Activated naive CD8-positive, alpha-beta T cell treated with anti-CD3 and anti-CD28 coated beads for 36 hours (primary cell): Measurements from ENCODE around the gene INSIG2. TPM values are rescaled to one million over a fixed set of nuclear protein-coding genes. Genes with fewer than 3 reads are reported as not detected.

Experiments
- DNase-seq: peaks from one replicate; pipeline ENCODE4 v3.0.0; 2021
- H3K27ac Mint-ChIP-seq: one replicate; pipeline ENCODE4 v1.8.0; 2022; ENCODE audit warnings: mild to moderate bottlenecking, moderate library complexity, mixed read lengths
- H3K27me3 Mint-ChIP-seq: one replicate; pipeline ENCODE4 v1.8.0; 2022; ENCODE audit warnings: mild to moderate bottlenecking, mixed read lengths
- H3K36me3 Mint-ChIP-seq: one replicate; pipeline ENCODE4 v1.8.0; 2021; ENCODE audit warnings: mild to moderate bottlenecking, mixed read lengths
- H3K4me1 Mint-ChIP-seq: one replicate; pipeline ENCODE4 v1.8.0; 2021; ENCODE audit warnings: mixed read lengths
- H3K4me3 Mint-ChIP-seq: one replicate; pipeline ENCODE4 v1.8.0; 2022; ENCODE audit warnings: mild to moderate bottlenecking, moderate library complexity, mixed read lengths
- H3K9me3 Mint-ChIP-seq: one replicate; pipeline ENCODE4 v1.8.0; 2022; ENCODE audit warnings: mixed read lengths
- total RNA-seq, 2 experiments: library from RNA; stranded (reverse); gene quantifications; one replicate each; pipeline ENCODE4 v1.2.3, GENCODE V29; 2021

The INSIG2 gene
- total RNA-seq, 2 experiments from 2014 or later, result 31.8 to 35.3 TPM

DNA sequence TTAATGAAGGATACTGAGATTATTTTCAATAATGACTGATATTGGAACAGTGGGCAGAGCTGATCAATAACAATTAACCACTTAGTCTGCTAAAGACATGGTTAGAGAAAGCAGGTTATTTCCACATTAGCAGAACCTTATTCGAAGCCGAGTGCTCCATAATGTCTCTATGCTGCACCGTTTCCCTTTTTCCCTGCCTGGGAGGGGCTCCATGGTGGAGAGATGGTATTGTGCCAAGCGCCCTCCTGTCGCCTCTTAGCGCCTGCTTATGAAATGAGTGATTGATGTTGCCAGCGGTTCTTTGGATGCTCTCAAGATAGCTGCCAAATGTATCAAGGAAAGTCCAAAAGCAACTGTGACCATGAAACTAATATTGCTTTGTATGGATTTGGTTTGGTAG, 34.6 kb upstream of the INSIG2 start:
- Mint-ChIP-seq H3K36me3 (no peaks in the 10 kb centered on the region), H3K9me3 (no peaks in the 10 kb centered on the region)

DNA sequence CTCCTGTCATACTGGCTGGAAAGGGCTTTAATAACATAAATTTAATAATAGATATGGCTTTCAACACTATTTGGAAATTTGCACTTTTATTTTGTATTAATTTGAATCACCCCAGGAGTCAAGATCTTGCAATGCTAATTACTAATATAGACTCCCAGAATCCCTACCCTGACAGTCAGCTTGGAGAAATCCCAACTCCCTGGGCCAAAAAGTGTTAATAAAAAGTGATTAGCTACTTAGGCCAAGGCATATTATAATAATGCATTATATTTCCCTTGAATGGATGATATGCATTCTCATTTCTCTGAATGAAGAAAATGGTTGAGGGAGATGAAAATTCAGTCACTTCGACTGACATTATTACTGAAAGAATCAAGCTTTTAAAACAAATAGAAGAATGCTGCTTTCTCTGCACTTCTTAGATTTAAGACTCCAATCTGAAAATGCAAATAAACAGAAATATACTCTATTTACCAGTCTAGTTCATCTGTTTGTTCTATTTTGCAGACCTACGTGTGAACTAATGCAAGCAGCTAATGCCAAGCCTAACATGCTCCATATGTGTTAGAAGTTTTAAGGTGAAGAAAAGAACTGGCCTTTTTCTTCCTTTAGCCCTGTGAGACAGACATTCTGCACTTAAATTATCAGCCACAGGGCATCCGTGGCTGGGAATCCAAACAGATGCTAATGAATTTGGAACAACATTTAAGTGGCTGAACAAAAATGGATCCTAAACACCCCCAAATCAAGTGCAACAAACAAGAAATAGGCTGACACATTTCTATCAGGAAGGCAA, 33.9 kb upstream of the INSIG2 start:
- Mint-ChIP-seq H3K36me3 (no peaks in the 10 kb centered on the region), H3K27me3 (peaks cover 69% of the 10 kb centered on the region), H3K4me1 (peaks cover 3% of the 10 kb centered on the region), H3K9me3 (no peaks in the 10 kb centered on the region), H3K27ac (no peak overlapping the region), H3K4me3 (no peak overlapping the region)
- DNase-seq, result no peak

More for the DNA sequence above, 34.6 kb upstream of the INSIG2 start:
- Mint-ChIP-seq H3K4me3 (no peak overlapping the region), H3K4me1 (peaks cover 3% of the 10 kb centered on the region), H3K27me3 (peaks cover 69% of the 10 kb centered on the region), H3K27ac (no peak overlapping the region)
- no peak for DNase-seq

DNA sequence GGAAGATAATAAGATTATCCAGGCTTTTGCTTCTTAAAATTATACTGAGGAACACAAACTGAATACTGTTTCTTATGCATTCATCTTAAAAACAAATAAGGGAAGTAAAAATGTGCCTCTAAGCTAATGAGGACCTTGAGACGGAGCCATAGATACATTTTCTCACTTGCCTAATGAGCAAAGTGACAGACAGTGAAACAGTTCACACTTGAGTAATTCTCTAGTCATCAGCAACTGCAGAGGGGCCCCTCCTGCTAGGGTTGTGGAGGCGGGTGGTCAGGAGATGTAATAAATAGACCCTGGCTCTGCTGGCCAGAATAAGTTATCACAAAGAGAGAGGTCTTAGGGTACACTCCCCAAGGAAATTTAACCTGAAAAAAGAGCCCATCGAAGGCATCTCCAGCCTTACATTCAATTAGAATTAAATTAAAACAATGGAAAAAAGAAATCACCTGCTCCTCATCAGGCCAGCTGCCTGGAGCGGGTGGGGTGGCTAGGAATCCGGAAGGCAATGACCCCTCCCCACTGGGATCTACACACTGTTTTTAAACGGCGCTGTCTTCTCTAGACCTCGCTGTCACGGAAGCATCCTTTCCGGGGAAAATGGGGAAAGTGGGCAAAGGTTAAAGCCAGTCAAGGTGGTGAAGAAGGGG, 32.6 kb upstream of the INSIG2 start:
- H3K27ac Mint-ChIP-seq, result no peak overlapping the region
- DNase-seq, result no peak
- peaks cover 8% of the 10 kb centered on the region for H3K4me1 Mint-ChIP-seq
- peaks cover 67% of the 10 kb centered on the region for H3K27me3 Mint-ChIP-seq
- H3K4me3 Mint-ChIP-seq, result no peak overlapping the region
- no peaks in the 10 kb centered on the region for H3K9me3 Mint-ChIP-seq
- H3K36me3 Mint-ChIP-seq, result no peaks in the 10 kb centered on the region

DNA sequence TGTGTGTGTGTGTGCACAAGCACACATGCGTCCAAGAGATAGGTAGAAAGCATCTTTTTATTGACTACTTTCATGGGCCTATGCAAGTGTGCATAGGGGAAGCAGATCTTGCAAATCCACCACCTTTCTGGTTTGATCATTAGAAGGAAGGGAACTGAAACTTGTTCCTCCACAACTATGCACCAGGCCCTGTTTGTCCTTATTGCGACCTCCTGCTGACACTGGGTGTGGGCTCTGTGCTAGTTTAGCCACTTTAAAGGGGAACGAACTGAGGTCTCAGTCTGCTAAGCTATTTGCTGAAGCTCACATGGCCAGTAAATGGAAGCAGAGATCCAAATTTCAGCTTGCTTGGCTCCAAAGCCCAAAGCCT, 32.1 kb upstream of the INSIG2 start:
- Mint-ChIP-seq H3K9me3 (no peaks in the 10 kb centered on the region), H3K4me3 (no peak overlapping the region), H3K36me3 (no peaks in the 10 kb centered on the region), H3K27ac (no peak overlapping the region), H3K4me1 (peaks cover 8% of the 10 kb centered on the region), H3K27me3 (peaks cover 62% of the 10 kb centered on the region)
- DNase-seq, result no peak

DNA sequence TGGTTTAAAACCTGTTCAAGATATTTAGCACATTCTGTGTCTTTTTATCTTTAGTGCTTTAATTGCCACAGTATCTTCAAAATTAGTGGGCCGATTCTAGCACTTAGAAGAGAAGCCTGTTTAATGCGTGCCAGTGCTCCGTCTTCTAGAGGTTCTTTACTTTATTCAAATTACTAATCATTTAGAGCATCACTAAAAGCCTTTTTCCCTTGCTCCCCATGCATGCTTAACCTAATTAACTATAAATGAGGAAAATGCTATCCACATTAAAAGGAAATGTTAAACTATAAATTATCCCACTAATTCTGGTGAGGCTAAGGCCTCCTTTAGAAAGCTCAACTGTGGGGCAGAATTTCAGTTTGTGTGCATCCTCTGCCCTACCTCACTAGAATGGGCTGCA, 31.5 kb upstream of the INSIG2 start:
- Mint-ChIP-seq H3K36me3 (no peaks in the 10 kb centered on the region), H3K27me3 (peaks cover 60% of the 10 kb centered on the region), H3K4me1 (peaks cover 8% of the 10 kb centered on the region), H3K9me3 (no peaks in the 10 kb centered on the region), H3K4me3 (no peak overlapping the region), H3K27ac (no peak overlapping the region)
- DNase-seq, result no peak

DNA sequence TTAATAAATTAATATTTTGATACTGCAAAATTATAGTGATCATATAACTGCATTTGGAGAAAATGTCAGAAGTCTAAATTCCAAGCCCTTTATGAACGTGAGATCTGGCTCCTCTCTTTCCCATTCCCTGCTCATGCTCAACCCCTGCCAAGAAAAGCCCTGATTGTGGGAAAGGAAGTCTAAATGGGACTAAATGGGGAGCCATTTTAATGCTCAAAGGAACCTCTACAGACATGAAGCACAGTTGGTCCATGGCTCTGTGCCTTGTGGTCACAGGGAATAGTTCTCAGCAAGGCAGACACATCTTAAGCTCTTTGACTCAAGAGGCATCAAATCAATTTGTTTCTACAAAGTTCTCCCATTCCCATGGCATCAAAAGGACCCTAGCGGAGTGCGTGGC, 29.3 kb upstream of the INSIG2 start:
- H3K4me1 Mint-ChIP-seq, result peaks cover 8% of the 10 kb centered on the region
- no peaks in the 10 kb centered on the region for H3K9me3 Mint-ChIP-seq
- peaks cover 49% of the 10 kb centered on the region for H3K27me3 Mint-ChIP-seq
- H3K36me3 Mint-ChIP-seq, result no peaks in the 10 kb centered on the region
- no peak overlapping the region for H3K4me3 Mint-ChIP-seq
- DNase-seq, result no peak
- H3K27ac Mint-ChIP-seq, result no peak overlapping the region

DNA sequence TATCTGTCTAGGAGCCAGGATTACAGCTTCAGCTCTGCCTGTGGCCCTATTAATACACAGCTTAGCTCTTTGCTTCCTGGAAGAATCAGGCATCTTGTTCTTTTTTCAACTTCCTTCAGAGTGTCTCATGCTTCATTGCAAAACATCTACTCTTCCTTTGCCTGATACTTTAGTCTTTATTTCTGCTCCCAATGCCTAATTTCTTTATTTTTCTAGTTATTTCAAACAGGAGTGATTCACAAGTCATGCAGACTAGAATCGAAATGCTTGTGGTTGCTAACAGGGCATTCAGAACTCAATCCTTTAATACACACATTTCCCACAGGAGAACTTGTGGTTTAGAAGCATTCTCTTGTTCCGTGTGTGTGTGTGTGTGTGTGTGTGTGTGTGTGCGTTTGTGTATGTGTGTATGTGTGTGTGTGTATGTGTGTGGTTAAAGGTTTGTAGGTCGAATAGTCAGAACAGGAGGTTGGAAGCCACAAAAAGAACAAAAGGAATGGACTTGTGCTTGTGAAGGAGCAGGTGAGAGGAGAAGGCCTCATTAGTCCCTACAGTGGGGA, 28.3 kb upstream of the INSIG2 start:
- Mint-ChIP-seq H3K9me3 (no peaks in the 10 kb centered on the region), H3K36me3 (no peaks in the 10 kb centered on the region), H3K27me3 (peaks cover 44% of the 10 kb centered on the region), H3K4me1 (peaks cover 8% of the 10 kb centered on the region), H3K4me3 (no peak overlapping the region), H3K27ac (no peak overlapping the region)
- no peak for DNase-seq

DNA sequence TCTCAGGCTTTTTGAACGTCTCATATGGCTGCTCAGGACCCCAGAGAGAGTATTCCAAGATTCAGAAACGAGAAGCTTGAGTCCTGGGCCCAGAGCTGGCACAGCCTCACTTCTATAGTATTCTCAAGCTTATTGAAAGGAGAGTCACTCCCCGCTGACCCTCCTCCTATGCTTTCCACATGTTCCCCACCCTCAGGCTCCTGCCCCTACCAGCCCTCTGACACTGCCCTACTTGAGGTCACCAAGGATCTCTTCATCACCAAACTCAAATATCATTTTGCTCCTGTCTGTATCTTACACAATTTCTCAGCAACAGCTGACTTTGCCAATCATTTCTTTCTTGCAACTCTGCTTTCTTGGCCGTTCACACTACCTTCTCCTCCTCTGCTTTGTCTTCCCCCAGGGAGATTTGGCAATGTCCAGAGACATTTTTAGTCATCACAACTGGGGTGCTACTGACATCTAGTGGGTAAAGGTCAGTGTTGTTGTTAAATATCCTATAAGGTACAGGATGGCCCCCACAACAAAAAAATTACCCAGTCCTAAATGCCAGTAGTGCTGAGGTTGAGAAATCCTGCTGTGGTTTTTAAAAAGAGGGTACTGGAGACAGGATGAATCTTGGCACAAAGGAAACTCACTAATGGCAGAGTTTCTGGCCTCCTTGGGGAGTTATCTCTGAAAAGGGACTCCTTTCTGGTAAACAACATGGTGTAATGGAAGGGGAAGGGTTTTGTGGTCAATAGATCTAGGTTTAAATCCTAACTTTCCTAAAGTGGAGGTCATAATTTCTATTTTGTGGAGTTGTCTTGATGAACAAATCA, 26.9 kb upstream of the INSIG2 start:
- no peak overlapping the region for H3K27ac Mint-ChIP-seq
- no peak for DNase-seq
- no peaks in the 10 kb centered on the region for H3K36me3 Mint-ChIP-seq
- H3K4me1 Mint-ChIP-seq, result peaks cover 8% of the 10 kb centered on the region
- H3K4me3 Mint-ChIP-seq, result no peak overlapping the region
- H3K9me3 Mint-ChIP-seq, result no peaks in the 10 kb centered on the region
- H3K27me3 Mint-ChIP-seq, result peaks cover 40% of the 10 kb centered on the region

DNA sequence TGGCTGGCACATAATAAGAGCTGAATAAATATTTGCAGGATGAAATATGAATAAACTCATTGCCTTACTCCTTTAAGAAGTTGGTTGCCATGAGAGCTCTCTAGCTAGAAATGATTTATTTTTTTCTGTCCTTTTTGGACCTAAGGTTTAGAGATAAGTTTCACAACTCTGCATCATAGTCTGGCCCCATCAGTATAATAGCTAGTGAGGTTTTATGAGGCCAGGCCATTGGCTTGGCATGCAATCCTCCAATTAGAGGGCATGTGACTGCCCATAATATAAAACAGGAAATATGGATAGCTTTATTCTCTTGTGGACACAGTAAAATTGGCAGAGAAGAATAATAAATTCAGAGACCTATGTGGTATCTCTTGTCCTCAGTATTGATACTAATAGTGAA, 26.2 kb upstream of the INSIG2 start:
- Mint-ChIP-seq H3K36me3 (no peaks in the 10 kb centered on the region), H3K4me1 (peaks cover 8% of the 10 kb centered on the region), H3K4me3 (no peak overlapping the region), H3K27ac (no peak overlapping the region), H3K27me3 (peaks cover 37% of the 10 kb centered on the region), H3K9me3 (no peaks in the 10 kb centered on the region)
- no peak for DNase-seq

DNA sequence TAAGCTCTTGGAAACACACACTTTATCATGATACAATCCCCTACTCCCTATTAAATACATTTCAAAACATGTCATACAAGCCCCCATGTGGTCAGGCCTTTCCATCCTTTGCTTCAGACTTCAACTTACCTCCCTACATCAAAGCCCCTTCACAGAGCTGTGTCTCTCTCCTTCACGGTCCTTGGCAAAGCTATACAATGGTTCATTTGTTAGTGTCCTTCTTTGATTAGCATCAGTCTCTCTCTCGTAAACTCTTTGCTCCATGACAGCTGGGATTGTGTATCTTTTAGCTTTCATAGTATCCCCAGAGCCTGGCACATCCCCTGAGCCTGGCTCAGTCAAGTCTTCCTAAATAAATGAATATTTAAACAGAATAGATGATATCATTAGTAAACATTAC, 25.6 kb upstream of the INSIG2 start:
- Mint-ChIP-seq H3K27ac (no peak overlapping the region), H3K36me3 (no peaks in the 10 kb centered on the region), H3K9me3 (no peaks in the 10 kb centered on the region), H3K27me3 (peaks cover 31% of the 10 kb centered on the region), H3K4me1 (peaks cover 8% of the 10 kb centered on the region), H3K4me3 (no peak overlapping the region)
- DNase-seq, result no peak

DNA sequence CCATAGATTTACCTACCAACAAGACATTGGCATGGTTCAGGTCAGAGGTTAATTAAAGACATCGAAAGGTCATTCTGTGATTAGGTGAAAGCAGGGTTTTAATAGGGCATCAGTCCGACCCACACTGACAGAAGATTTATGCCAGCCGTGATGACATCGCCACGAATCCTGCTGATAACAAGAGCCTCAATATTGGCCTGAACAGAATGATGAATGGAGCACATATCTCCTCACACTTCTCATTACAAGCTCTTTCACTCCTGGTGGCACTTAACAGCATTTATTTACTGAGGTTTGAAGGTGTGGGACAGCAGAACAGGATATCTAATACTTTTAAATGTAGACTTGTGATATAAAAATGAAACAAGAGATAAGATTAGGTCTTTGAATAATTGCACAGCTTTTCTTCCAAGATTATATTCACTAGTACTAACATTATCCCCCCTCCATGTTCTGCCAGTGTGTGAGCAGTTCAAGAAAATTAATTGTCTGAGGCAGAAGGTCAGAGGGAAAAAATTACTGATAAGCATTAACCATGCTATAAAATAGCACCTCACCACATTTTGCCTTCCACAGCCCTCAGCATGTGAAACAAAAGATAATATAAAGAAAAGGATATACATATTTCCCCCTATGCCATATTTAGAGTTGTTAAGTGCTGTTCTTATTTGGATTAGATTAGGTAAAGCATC, 23.1 kb upstream of the INSIG2 start:
- H3K4me1 Mint-ChIP-seq, result peaks cover 2% of the 10 kb centered on the region
- H3K36me3 Mint-ChIP-seq, result no peaks in the 10 kb centered on the region
- no peak overlapping the region for H3K27ac Mint-ChIP-seq
- H3K27me3 Mint-ChIP-seq, result peaks cover 13% of the 10 kb centered on the region
- H3K4me3 Mint-ChIP-seq, result no peak overlapping the region
- H3K9me3 Mint-ChIP-seq, result no peaks in the 10 kb centered on the region
- no peak for DNase-seq

DNA sequence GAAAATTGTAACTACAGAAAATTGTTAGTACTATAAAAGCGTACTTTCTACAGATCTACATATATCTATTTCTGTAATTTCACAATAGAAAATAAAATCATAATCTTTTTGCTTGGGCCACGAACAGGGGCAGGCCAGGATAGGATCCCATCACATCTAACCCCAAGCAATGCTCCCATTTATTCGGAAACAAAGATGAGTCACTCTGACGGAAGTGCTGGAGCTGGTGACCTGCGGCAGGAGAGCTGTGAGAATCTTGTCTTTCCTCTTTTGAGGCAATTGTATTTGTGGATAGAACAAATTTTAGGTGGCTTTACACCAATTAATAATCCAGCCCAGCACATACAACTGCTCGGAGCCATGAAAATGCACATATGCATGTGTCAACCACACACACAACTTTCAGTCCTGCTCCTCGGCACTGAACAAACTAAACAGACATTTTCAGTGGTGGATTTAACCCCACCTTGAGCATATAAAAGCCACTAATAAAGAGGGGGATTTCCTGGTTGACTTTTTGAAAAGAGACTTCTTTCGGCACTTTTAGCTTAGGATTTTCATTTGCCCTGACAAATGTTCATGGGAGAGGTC, 22.3 kb upstream of the INSIG2 start:
- Mint-ChIP-seq H3K9me3 (no peaks in the 10 kb centered on the region), H3K27ac (no peak overlapping the region), H3K4me1 (no peaks in the 10 kb centered on the region), H3K4me3 (no peak overlapping the region), H3K27me3 (peaks cover 11% of the 10 kb centered on the region), H3K36me3 (no peaks in the 10 kb centered on the region)
- DNase-seq, result no peak

DNA sequence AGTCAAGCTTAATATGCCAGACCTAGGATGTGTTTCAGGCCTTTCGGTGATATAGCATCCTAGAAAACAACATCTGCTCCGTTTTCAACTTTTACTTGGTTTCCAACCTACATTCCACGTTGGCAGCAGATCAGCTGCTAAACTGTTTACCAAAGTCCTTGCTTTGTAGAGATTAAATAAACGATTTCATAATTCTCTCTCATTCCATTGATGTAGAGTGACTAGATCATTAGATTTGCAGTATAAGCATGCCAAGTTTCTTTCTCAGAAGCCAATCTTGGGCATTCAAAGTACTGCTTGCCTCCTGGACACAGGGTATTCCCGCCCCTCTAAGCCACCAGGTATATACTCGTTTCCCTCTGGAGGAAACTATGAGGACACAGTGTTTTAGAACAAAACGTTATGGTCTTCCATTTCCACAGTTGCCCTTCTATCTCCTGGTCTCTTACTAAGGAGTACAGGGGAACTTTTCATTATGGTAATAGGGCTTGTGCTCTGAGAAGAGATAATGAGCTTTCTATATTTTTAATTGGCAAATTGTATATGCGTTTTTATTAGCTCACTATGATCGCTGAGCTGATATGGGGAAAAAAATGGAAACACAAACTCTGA, 10.5 kb upstream of the INSIG2 start:
- H3K4me3 Mint-ChIP-seq, result no peak overlapping the region
- H3K27me3 Mint-ChIP-seq, result no peaks in the 10 kb centered on the region
- no peak overlapping the region for H3K27ac Mint-ChIP-seq
- DNase-seq, result no peak
- H3K9me3 Mint-ChIP-seq, result no peaks in the 10 kb centered on the region
- no peaks in the 10 kb centered on the region for H3K36me3 Mint-ChIP-seq
- H3K4me1 Mint-ChIP-seq, result no peaks in the 10 kb centered on the region

DNA sequence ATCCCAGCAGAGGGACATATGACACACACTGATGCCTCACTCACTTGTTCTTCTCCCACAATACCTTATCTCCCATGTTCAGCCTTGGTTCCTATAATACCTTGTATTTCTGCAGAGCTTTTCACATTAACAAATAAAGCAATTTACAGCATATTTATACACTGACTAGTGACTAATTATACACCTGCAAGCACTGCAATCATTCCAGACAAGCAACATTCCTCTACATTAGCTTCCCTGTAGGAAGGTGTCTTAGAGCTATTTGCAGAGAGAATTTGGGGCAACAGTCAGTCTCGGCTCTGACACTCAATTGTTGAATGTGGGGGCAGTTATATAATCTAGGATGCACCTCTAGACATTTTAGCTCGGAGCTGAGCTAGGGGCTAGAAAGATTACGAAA, 9.5 kb upstream of the INSIG2 start:
- no peak for DNase-seq
- no peak overlapping the region for H3K4me3 Mint-ChIP-seq
- no peak overlapping the region for H3K27ac Mint-ChIP-seq
- no peaks in the 10 kb centered on the region for H3K9me3 Mint-ChIP-seq
- H3K27me3 Mint-ChIP-seq, result no peaks in the 10 kb centered on the region
- H3K4me1 Mint-ChIP-seq, result no peaks in the 10 kb centered on the region
- no peaks in the 10 kb centered on the region for H3K36me3 Mint-ChIP-seq
